HS-27A (cell line): ENCODE data around the gene STARD4.

ENCODE experiments used
- DNase-seq: peaks from one replicate; pipeline ENCODE4 v3.0.0-alpha.2; 2012; ENCODE audit warnings: low read depth, missing footprints

STARD4 gene

DNA sequence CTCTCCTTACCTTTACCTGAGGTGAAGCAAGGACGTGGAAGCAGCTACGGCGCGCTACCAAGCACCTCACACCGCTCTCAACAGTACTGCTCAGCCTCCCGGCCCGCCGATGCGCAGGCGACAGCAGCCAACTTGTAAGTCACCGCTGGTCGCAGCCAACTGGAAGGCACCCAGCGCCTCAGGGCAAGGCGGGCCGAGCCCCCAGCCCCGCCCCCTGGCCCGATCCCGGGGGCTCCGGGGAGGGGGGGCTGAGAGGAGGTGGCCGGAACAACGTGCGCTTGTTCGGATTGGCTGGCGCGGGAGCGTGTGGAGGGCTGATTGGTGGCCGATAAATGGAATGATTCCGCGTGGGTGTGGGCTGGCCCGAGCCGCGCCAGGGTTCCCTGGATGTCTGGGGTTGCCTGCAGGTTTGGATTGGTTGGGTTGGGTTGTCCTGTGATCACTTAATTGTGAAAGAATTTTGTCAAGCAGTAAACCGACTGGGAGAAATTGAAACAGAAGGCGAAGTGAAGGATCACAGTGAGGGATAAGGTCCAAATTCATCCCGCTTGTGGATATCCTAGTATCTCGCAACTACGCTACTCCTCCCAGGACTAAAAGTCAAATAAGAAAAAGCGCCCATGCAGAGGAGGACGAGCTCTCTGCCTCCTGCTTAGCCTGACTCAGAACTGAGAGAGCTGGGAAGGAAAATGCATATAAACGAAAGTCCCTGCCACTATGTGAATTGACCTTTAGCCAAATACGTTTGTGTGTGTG is at the start of gene STARD4:
Gene STARD4, minus strand, starts transcription at position 161 of the 756 bp plus-strand sequence. CDS start 5,102 bp downstream, outside the sequence.
- peak; percentile 66 for DNase-seq

DNA sequence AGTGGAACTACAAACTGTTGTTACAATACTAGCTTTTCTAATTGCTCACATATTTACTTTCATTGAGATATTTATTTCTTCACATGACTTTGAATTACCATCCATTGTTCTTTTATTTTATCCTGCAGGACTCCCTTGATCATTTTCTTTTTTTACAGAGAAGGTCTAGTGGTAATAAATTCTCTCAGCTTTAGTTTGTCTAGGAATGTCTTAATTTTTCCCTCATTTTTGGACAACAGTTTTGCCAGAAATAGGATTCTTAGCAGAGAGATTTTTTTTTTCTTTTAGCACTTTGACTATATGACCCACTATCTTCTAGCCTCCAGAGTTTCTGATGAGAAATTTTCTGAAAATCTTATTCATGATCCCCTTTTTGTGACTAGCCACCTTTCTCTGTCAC is 47.3 kb upstream of the STARD4 start:
- DNase-seq = no peak

GRCh38 chr5:111557686-111558085 is 45.4 kb upstream of the STARD4 start:
- no peak for DNase-seq

DNA sequence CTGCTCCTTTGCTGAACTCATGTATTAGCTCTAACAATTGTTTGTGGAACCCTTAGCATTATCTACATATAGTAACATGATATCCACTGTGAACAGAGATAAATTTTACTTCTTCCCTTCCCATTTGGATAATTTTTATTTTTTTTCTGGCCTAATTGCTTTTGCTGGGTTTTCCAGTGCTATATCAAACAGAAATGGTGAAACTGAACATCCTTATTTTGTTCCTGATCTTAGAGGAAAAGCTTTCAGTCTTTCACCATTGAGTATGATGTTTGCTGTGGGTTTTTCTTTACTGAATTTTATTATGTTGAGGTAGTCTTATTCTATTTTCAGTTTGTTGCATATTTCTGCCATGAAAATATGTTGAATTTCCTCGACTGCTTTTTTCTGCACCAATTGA is 44.8 kb upstream of the STARD4 start:
- no peak for DNase-seq

DNA sequence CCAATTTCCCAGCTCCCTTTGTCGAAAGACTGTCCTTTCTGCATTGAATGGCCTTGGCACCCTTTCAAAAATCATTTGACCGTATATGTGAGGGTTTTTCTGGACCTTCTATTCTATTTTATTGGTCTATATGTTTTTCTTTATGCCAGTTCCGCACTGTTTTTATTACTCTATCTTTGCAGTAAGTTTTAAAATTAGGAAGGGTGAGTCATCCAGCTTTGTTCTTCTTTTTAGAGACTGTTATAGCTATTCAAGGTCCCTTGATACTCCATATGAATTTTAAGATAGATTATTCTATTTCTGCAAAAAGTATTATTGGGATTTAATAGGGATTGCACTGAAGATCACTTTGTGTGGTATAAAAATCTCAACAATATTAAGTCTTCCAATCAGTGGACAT is 44.2 kb upstream of the STARD4 start:
- DNase-seq = no peak

DNA sequence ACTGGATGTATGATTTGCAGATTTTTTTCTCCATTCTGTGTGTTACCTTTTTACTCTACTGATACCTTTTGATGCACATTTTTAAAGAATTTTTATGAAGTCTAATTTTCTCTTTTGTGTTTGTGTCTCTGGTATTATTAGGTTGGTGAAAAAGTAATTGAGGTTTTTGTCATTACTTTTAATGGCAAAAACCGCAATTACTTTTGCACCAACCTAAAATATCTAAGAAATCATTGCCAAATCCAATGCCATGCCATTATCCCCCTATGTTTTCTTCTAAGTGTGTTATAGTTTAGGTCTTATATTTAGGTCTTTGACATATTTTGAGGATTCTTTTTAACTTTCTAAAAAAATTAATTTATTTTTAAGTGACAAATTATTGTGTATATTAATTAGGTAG is 43.4 kb upstream of the STARD4 start:
- DNase-seq = no peak

GRCh38 chr5:111553868-111554267 is 41.5 kb upstream of the STARD4 start:
- no peak for DNase-seq

DNA sequence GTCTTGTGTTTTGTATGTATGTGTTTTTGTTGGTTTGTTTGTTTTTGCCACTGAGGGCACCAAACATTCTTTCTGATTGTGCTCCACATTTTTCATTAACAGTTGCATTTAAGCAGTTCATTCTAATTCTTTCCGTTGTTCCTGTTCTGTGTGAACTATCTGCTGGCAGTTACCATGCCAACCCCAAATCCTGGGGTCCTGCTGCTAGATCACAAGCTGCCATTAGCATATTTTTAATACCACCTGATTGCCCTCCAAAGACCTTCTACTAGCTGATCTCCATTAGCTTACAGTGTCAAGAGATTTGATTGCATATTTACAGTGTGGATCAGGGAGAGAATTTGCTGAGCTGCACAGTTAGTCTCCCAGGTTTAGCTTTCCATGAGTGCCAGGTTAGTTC is 40.6 kb upstream of the STARD4 start:
- no peak for DNase-seq

DNA sequence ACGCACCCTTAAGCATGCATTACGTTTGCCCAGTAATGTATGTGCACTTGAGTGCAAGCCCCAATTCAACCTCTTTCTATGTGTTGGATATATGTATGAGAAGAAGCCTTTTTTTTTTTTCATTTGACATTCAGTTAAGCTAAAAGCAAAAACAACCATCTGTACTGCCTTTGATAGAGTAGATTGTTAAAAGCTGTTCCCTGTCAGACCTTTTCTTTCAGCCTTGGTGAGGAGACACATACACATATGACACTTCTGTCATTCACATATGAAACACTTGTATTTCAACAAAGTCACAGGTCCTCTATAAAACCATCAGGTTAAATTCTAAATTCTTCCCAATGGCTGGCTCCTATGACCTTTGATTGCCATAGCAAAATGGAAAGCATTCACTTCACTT is 40.2 kb upstream of the STARD4 start:
- no peak for DNase-seq

DNA sequence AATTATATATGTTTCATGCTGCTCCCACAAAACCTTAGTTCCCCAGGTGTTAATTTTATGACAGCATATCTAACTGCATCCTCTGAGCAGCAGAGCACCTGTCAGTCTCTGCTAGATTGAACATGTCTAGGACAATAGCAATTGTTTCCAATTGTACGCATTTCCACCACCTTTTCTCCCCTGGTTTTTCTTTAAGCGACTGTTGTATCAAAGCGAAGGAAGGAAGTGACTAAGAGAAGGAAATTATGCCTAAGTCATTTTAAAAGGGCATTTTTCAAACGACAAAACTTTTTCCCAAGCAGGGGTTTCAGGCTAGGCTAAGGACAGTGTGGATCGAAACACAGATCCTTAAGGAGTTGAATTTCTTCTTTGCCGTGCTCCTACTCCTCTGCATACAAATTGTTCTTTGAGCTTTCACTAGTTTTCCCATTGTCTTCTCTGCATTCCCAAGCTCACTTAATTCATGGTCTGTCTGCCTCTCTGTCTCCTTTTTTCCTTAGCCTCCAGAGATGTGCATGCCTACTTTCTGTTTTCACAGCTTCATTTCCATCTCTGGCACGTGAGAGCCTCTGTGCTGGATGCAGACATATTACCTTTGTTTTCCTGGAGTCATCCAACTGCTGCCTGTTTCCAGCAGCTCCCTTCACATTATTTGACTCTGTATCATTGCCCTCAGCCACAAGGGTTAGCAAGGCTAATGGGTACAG is 39.4 kb upstream of the STARD4 start:
- DNase-seq = no peak

DNA sequence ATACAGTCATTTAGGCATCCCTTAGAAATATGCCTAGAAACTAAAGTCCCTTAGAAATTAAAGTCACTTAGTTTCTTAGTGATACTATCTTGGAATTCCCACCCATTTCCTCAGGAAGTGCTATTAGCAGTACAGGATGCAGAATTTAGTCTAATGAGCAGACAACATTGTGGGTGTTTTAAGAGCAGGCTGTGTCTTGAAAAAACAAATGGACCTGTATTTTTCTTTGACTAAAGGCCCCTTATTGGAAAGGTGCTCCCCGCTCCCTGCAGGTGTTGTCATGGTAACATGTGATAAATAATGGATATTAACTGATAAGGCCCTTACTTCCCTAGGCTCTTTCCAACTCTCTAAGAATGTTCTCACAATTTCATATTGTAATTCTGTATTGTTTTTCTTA is 38.8 kb upstream of the STARD4 start:
- DNase-seq = no peak

DNA sequence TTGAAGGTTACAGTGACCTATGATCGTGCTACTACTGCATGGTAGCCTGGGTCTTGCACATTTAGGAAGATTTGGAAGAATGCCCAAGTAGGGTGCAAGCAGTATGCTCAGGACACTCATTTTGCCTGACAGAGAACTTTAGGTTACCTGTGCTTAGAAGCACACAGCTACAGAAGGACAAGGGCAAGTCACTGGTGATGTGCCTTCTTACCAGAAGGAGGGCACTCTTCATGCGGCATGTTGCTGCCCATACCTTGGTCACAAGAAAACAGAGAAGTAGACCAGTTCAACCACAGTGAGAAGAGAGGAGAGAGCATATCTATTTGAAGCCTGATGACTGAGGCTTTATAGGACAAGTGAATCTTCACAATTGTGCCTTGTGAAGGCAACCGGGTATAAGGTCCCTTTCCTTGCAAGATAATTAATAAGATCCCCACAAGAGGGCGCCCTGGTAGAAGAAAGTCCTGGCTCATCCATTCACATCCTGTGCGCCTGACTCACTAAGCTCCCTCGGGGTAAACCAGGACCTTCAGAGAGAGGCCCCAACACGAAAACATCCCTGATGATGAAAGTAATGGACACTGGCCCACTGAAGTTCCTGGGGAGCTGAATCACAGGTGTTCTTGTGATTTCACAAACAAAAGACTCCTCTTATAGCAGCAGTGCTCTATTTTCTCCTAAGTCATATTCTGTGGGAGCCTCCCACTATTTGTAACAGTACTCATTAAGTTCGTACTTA is 38.1 kb upstream of the STARD4 start:
- DNase-seq = peak; percentile 71

DNA sequence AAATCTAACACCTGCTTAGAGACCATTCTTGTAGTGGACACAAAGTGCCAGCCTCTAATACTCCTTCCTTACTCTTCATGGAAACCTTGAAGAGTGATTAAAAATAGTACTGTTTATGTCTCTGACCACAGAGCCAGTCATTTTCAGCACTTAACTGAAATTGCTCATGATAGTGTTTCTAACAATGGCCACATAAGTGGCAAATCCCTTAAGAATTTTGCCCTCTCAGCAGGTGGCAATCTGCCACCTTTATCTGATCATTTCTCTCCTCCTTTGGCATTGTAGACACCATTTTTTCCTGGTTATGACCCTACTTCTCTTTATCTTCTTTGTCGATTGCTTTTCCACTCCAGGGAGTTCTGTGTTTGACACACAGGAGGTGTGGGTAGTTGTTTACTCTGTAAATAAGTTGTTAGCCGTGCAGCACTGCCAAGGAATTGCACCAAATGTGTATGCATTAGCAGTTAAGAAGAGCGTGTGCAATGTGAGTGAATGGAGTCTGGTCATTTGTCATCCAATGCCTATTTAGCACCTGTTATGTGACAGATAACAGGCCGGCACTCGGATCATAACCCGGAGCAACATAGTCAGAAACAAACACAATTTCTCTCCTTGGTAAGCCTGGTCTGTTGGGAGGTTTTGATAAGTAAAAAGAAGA is 36.8 kb upstream of the STARD4 start:
- no peak for DNase-seq

GRCh38 chr5:111548348-111548950 is 36.1 kb upstream of the STARD4 start:
- DNase-seq = no peak

- DNase-seq = no peak
Observed at GRCh38 chr5:111545031-111545430, 32.7 kb upstream of the STARD4 start.

DNA sequence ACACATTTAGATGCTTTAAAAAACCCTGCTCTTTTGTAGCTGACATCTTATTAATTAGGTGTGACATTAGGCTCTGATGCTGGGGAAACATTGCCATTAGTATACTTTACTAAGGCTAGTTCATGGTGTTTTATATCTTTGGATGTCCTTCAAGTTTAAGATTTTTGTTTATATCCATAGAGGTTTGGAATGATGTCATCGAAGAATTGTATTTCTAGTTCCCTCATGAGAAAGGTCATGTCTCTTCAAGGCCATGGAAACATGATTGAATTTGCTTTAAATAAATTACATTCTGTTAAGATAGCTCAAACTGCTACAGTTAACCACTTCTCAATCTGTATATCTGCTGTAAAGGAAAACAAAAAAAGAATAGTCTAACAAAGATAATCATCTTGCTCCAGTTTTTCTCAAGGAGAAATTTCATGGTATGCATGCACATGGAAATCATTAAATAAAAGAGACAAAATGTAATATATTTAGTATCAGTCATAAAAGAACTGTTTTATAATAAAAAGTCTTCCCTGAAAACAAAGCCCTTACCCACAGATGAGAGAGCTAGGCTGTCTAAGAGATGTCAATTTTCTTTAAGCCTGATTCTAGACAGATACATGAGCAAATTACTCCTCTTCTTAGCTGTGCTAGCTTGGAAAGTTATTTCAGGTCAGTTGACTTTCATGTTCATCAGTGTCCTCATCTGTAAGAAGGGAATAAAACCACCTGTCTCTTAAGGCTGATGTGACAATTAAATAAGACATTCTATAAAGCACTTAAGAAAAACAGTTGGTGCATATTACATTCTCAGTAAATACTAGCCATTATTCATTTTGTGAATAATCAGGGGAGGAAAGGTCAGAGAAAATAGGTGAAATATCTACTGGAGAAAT is 25.0 kb upstream of the STARD4 start:
- no peak for DNase-seq

GRCh38 chr5:111535879-111536549 is 23.7 kb upstream of the STARD4 start:
- DNase-seq = no peak

- DNase-seq = no peak
Observed at GRCh38 chr5:111532886-111533582, 20.7 kb upstream of the STARD4 start.

GRCh38 chr5:111530298-111530740 is 18.0 kb upstream of the STARD4 start:
- no peak for DNase-seq

DNA sequence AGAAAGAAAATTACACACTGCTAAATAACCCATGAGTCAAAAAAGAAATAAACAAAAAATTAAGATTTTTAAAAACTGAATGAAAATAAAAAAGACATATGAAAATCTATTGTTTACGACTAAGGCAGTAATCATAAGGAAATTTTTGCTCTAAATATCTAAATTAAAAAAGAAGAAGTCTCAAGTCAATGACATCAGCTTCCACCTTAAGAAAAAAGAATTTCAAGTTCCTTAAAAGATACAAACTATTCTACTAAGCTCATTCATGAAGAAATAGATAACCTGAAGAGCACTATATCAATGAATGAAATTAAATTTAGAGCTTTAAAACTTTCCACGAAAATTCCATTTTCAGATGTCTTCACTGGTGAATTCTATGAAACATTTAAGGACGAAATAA is 15.7 kb upstream of the STARD4 start:
- DNase-seq = no peak
